HG03432 (cell line): ENCODE data around the gene TRAFD1.
A peak's percentile ranks its signal among the peaks of the same experiment; 100 is the strongest.
"Not testable (repeated sequence)": the region's sequence is repeated elsewhere in the genome, so short reads cannot be mapped to it uniquely, and the experiment has no call there.

Experiments used
- ATAC-seq: cut with Tn5 transposase; IDR thresholded peaks from one replicate; pipeline ENCODE4 v1.9.1; 2021; ENCODE audit warnings: mild to moderate bottlenecking, moderate library complexity; ENCODE audit not compliant: unreplicated experiment

Gene TRAFD1

GRCh38 chr12:112125250-112125999 is at the start of gene TRAFD1:
TRAFD1 (plus strand) TSS chr12:112125560; CDS start chr12:112130523, 4,963 bp downstream.
- ATAC-seq = peak; percentile 96

GRCh38 chr12:112087055-112087850 is 38.1 kb upstream of the TRAFD1 start:
- no peak for ATAC-seq

GRCh38 chr12:112087851-112088250 is 37.5 kb upstream of the TRAFD1 start:
- no peak for ATAC-seq

- ATAC-seq = no peak
Observed at GRCh38 chr12:112091563-112091962, 33.8 kb upstream of the TRAFD1 start.

- ATAC-seq = peak; percentile 73
Observed at GRCh38 chr12:112096070-112096469, 29.3 kb upstream of the TRAFD1 start.

- peak; percentile 45 for ATAC-seq
Observed at GRCh38 chr12:112096667-112097066, 28.7 kb upstream of the TRAFD1 start.

- ATAC-seq = no peak
Observed at GRCh38 chr12:112097641-112098040, 27.7 kb upstream of the TRAFD1 start.

GRCh38 chr12:112100500-112100899 is 24.9 kb upstream of the TRAFD1 start:
- not testable (repeated sequence) for ATAC-seq

- no peak for ATAC-seq
Observed at GRCh38 chr12:112102127-112102526, 23.2 kb upstream of the TRAFD1 start.

GRCh38 chr12:112102746-112103145 is 22.6 kb upstream of the TRAFD1 start:
- ATAC-seq = not testable (repeated sequence)

GRCh38 chr12:112103758-112104503 is 21.4 kb upstream of the TRAFD1 start:
- ATAC-seq = no peak

- ATAC-seq = no peak
Observed at GRCh38 chr12:112105891-112106290, 19.5 kb upstream of the TRAFD1 start.

GRCh38 chr12:112107306-112108201 is 17.8 kb upstream of the TRAFD1 start:
- ATAC-seq = no peak

- ATAC-seq = peak; percentile 81
Observed at GRCh38 chr12:112108202-112109079, 16.9 kb upstream of the TRAFD1 start, which contains the start of gene NAA25. NAA25 (minus strand) TSS chr12:112108783; CDS start chr12:112108773, 10 bp downstream.

GRCh38 chr12:112110787-112111662 is 14.3 kb upstream of the TRAFD1 start:
- not testable (repeated sequence) for ATAC-seq

- no peak for ATAC-seq
Observed at GRCh38 chr12:112111931-112112330, 13.4 kb upstream of the TRAFD1 start.

GRCh38 chr12:112112409-112113133 is 12.8 kb upstream of the TRAFD1 start:
- no peak for ATAC-seq
